OCI-LY7 (cell line): Measurements from ENCODE around the gene KANK2. TPM values are rescaled to one million over a fixed set of nuclear protein-coding genes. Genes with fewer than 3 reads are reported as not detected.
"Not testable (repeated sequence)": the region's sequence is repeated elsewhere in the genome, so short reads cannot be mapped to it uniquely, and the experiment has no call there.

Experiments used
- BruUV-seq: library from RNA; stranded (reverse); fragments of 400-500 nt; replicated peaks from 2 replicates; lab custom pipeline; 2021; lab: Mats Ljungman, UMichigan
- CTCF ChIA-PET: fragments of 300-600 bp; sonication (Branson Sonifier 250); formaldehyde crosslinking; loops from one replicate; lab custom pipeline; 2022; ENCODE audit warnings: antibody characterized with exemption; ENCODE audit not compliant: unreplicated experiment; lab: Charles Lee
- POLR2A ChIA-PET: fragments of 300-600 bp; sonication (Branson Sonifier 250); formaldehyde crosslinking; loops from one replicate; lab custom pipeline; 2022; ENCODE audit warnings: antibody characterized with exemption; lab: Charles Lee
- DNase-seq: peaks from one replicate; pipeline ENCODE4 v3.0.0-alpha.2; 2015; ENCODE audit warnings: low spot score
- H2AFZ ChIP-seq: fragments of 200-600 bp; sonication (generic), shearing (Covaris generic); 2 replicates; pipeline ENCODE4 v1.6.1; 2014; ENCODE audit warnings: mild to moderate bottlenecking, antibody characterized with exemption, low read length, moderate library complexity
- H3K27ac ChIP-seq: fragments of 200-600 bp; sonication (generic); 2 replicates; pipeline ENCODE4 v1.5.1; 2014; ENCODE audit warnings: mixed run types, low read depth, mild to moderate bottlenecking, moderate library complexity, low read length, inconsistent platforms; ENCODE audit not compliant: poor library complexity, severe bottlenecking
- H3K36me3 ChIP-seq: fragments of 200-600 bp; sonication (generic); 2 replicates; pipeline ENCODE4 v1.6.1; 2014; ENCODE audit warnings: mild to moderate bottlenecking, antibody characterized with exemption, low read length, moderate library complexity, mixed read lengths; ENCODE audit not compliant: insufficient read depth
- H3K4me1 ChIP-seq: fragments of 200-600 bp; sonication (generic); 2 replicates; pipeline ENCODE4 v1.5.1; 2014; ENCODE audit warnings: mild to moderate bottlenecking, low read length; ENCODE audit not compliant: insufficient read depth, poor library complexity, severe bottlenecking
- H3K4me2 ChIP-seq: fragments of 200-600 bp; sonication (generic); 2 replicates; pipeline ENCODE4 v1.6.1; 2014; ENCODE audit warnings: mild to moderate bottlenecking, low read length
- H3K4me3 ChIP-seq: fragments of 200-600 bp; sonication (generic); 2 replicates; pipeline ENCODE4 v1.5.1; 2014; ENCODE audit warnings: mild to moderate bottlenecking, low read depth, low read length; ENCODE audit not compliant: poor library complexity, severe bottlenecking
- H3K79me2 ChIP-seq: fragments of 200-600 bp; sonication (generic); 2 replicates; pipeline ENCODE4 v1.6.1; 2016; ENCODE audit warnings: low read depth, mild to moderate bottlenecking, low read length, moderate library complexity, mixed read lengths; ENCODE audit not compliant: insufficient read depth
- H3K9me2 ChIP-seq: fragments of 200-600 bp; sonication (generic); 2 replicates; pipeline ENCODE4 v1.6.1; 2016; ENCODE audit warnings: mild to moderate bottlenecking, low read length, mixed read lengths; ENCODE audit not compliant: insufficient read depth
- H3K9me3 ChIP-seq: fragments of 200-600 bp; sonication (generic); 2 replicates; pipeline ENCODE4 v1.6.1; 2014; ENCODE audit warnings: mild to moderate bottlenecking, mixed run types, low read length, mixed read lengths
- H4K20me1 ChIP-seq: fragments of 200-600 bp; sonication (generic); 2 replicates; pipeline ENCODE4 v1.6.1; 2014; ENCODE audit warnings: mild to moderate bottlenecking, antibody characterized with exemption, low read length, moderate library complexity, mixed read lengths; ENCODE audit not compliant: insufficient read depth
- EZH2phosphoT487 ChIP-seq: fragments of 200-600 bp; sonication (generic); IDR thresholded peaks from 2 replicates; pipeline ENCODE4 v1.6.1; 2018; ENCODE audit warnings: low read depth, borderline replicate concordance, mild to moderate bottlenecking, mixed run types, antibody characterized with exemption, low read length, moderate library complexity, mixed read lengths
- intact Hi-C: fragments of 100-400 bp; cut with micrococcal nuclease; formaldehyde crosslinking; loops from one replicate; pipeline ENCODE4 v1.10.0; 2022; ENCODE audit not compliant: unreplicated experiment
- total RNA-seq, 2 experiments: library from RNA; depleted of rRNA in 1 of 2; stranded (reverse); fragments of >200 nt in 1 of 2; shearing (Covaris generic) in 1 of 2; gene quantifications; 2 replicates each; pipeline ENCODE4 v1.2.3, GENCODE V29; 2014 to 2022
- TF ChIP-seq, protein P1 (sequence below): fragments of 200-600 bp; sonication (generic); conservative IDR thresholded peaks from 2 replicates; pipeline ENCODE4 v1.5.1; 2014; ENCODE audit warnings: mild to moderate bottlenecking, antibody characterized with exemption, low read length, moderate library complexity, mixed read lengths

Gene KANK2
- total RNA-seq, 2 experiments from 2014 or later, result 174 to 186 TPM

DNA sequence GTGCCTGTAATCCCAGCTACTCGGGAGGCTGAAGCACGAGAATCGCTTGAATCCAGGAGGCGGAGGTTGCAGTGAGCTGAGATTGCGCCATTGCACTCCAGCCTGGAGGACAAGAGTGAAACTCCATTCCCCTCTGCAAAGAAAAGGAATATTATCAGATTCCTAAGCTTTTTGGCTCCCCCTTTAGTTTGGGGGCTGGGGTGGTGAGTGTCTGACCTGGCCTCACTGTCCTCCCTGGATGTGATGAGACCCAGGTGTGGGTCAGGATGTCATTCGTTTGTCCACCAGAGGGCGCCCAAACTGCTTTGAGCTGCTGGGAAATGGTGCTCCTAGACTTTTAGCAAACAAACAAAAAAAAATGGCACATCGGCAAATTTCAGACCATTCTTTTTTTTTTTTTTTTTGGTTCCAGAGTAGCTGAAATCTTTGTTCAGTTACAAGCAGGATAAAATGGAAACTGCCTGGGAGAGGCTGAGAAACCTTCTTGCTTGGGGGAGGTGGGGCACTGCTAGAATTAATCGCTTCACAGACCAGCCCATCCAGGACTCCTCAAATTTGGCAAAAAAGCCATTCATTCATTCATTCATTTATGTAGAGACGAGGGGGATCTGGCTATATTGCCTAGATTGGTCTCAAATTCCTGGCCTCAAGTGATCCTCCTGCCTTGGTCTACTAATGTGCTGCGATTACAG, 71.2 kb downstream of the KANK2 start:
- Histone ChIP-seq H3K9me2 (no peaks in the 10 kb centered on the region), H3K27ac (no peak overlapping the region), H3K36me3 (peaks cover 95% of the 10 kb centered on the region), H3K9me3 (no peaks in the 10 kb centered on the region), H4K20me1 (no peaks in the 10 kb centered on the region), H3K4me1 (no peaks in the 10 kb centered on the region), H3K79me2 (0 out of 2 replicates have a peak, but pooled peaks cover 5% of the 10 kb centered on the region), H3K4me3 (no peak overlapping the region), H3K4me2 (no peak overlapping the region), H2AFZ (no peak overlapping the region)
- peak; percentile 82 for DNase-seq
- ChIA-PET POLR2A (interaction anchor here (0.7 kb wide), 1 partner anchor 105 kb away, joined by 3 read pairs; no protein-coding TSS in a partner anchor), CTCF (interaction anchor here (0.5 to 1.1 kb wide), 4 partner anchors 17 to 187 kb away, joined by 3 read pairs; partner anchors contain the start of gene LDLR)
- intact Hi-C loops, result loop anchor here (2.0 kb wide), 1 partner anchor 89 kb away; no protein-coding TSS in a partner anchor
- no peak for TF ChIP-seq EZH2phosphoT487
- TF ChIP-seq, protein P1, sequence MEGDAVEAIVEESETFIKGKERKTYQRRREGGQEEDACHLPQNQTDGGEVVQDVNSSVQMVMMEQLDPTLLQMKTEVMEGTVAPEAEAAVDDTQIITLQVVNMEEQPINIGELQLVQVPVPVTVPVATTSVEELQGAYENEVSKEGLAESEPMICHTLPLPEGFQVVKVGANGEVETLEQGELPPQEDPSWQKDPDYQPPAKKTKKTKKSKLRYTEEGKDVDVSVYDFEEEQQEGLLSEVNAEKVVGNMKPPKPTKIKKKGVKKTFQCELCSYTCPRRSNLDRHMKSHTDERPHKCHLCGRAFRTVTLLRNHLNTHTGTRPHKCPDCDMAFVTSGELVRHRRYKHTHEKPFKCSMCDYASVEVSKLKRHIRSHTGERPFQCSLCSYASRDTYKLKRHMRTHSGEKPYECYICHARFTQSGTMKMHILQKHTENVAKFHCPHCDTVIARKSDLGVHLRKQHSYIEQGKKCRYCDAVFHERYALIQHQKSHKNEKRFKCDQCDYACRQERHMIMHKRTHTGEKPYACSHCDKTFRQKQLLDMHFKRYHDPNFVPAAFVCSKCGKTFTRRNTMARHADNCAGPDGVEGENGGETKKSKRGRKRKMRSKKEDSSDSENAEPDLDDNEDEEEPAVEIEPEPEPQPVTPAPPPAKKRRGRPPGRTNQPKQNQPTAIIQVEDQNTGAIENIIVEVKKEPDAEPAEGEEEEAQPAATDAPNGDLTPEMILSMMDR, result peak; percentile 90
- TSS peak; percentile 41 for BruUV-seq

DNA sequence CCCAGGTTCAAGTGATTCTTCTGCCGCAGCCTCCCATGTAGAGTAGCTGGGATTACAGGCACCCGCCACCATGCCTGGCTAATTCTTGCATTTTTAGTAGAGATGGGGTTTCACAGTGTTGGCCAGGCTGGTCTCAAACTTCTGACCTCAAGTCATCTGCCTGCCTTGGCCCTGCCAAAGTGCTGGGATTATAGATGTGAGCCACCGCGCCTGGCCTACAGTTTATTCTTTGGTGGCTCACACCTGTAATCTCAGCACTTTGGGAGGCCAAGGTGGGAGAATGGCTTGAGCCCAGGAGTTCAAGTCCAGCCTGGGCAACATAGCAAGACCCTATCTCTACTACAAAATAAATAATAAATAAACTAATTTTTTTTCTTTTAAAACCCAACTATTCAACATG, 73.2 kb downstream of the KANK2 start:
- BruUV-seq, H3K4me3 ChIP-seq, intact Hi-C loops, H3K79me2 ChIP-seq, DNase-seq, H3K9me3 ChIP-seq, H3K9me2 ChIP-seq, CTCF ChIA-PET, H4K20me1 ChIP-seq, H2AFZ ChIP-seq, H3K4me1 ChIP-seq, H3K27ac ChIP-seq, H3K4me2 ChIP-seq: not testable (repeated sequence)
- peaks cover 95% of the 10 kb centered on the region for H3K36me3 ChIP-seq
- POLR2A ChIA-PET, result interaction anchor here (0.6 kb wide), 1 partner anchor 143 kb away, joined by 3 read pairs; no protein-coding TSS in a partner anchor

DNA sequence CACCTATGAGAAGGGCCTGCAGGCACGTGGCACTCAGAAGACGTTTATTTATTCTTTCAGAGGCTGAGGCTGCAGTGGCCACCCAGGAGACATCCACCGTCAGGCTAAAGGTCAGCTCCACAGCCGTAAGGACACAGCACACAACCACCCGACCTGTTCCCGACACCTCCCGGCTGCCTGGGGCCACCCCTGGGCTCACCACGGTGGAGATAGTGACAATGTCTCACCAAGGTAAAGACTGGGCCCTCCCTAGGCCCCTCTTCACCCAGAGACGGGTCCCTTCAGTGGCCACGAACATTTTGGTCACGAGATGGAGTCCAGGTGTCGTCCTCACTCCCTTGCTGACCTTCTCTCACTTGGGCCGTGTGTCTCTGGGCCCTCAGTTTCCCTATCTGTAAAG, 74.2 kb downstream of the KANK2 start:
- intact Hi-C loops, result no loop called here
- ChIA-PET POLR2A (no interaction called here), CTCF (no interaction called here)
- Histone ChIP-seq H4K20me1 (no peaks in the 10 kb centered on the region), H3K9me3 (no peaks in the 10 kb centered on the region), H3K27ac (no peak overlapping the region), H3K4me3 (no peak overlapping the region), H3K36me3 (peaks cover 94% of the 10 kb centered on the region), H3K9me2 (no peaks in the 10 kb centered on the region), H3K4me2 (no peak overlapping the region), H3K79me2 (0 out of 2 replicates have a peak, but pooled peaks cover 5% of the 10 kb centered on the region), H3K4me1 (no peaks in the 10 kb centered on the region), H2AFZ (no peak overlapping the region)
- BruUV-seq, result no TSS peak
- TF ChIP-seq, protein P1, result no peak
- no peak for TF ChIP-seq EZH2phosphoT487
- DNase-seq, result no peak

DNA sequence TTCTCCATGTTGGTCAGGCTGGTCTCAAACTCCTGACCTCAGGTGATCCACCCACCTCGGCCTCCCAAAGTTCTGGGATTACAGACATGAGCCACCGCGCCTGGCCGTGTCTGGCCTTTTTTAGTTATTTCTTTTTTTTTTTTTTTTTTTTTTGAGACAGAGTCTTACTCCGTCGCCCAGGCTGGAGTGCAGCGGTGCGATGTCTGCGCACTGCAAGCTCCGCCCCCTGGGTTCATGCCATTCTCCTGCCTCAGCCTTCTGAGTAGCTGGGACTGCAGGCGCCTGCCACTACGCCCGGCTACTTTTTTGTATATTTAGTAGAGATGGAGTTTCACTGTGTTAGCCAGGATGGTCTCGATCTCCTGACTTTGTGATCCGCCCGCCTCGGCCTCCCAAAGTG, 75.4 kb downstream of the KANK2 start:
- intact Hi-C loops, H2AFZ ChIP-seq, DNase-seq, H3K4me1 ChIP-seq, BruUV-seq, H3K9me3 ChIP-seq, H4K20me1 ChIP-seq, H3K9me2 ChIP-seq, H3K4me2 ChIP-seq, CTCF ChIA-PET, H3K79me2 ChIP-seq, H3K27ac ChIP-seq, H3K4me3 ChIP-seq: not testable (repeated sequence)
- POLR2A ChIA-PET, result interaction anchor here (0.5 kb wide), 1 partner anchor 1815 kb away, joined by 3 read pairs; no protein-coding TSS in a partner anchor
- peaks cover 94% of the 10 kb centered on the region for H3K36me3 ChIP-seq
